ENCODE measurements around the gene MAEA.

Gene MAEA

GRCh38 chr4:1347410-1347864, 57.7 kb downstream of the MAEA start:
- peak; percentile 68 for DNase-seq (ENCODE audit: low read depth)
- peak overlapping the region; percentile 74 for H3K4me3 ChIP-seq (ENCODE audit: low read length)
- no peak for TF ChIP-seq CTCF (IDR thresholded peaks at IDR 0.05; ENCODE audit: insufficient read depth, low read depth, low read length, missing control alignments)

GRCh38 chr4:1348014-1348513, 58.4 kb downstream of the MAEA start:
- H3K4me3 ChIP-seq (ENCODE audit: low read length): peak overlapping the region; percentile 74
- no peak for DNase-seq (ENCODE audit: low read depth)
- TF ChIP-seq CTCF (IDR thresholded peaks at IDR 0.05; ENCODE audit: insufficient read depth, low read depth, low read length, missing control alignments): no peak

- no peak for DNase-seq (ENCODE audit: low read depth)
- no peak overlapping the region for H3K4me3 ChIP-seq (ENCODE audit: low read length)
- no peak for TF ChIP-seq CTCF (IDR thresholded peaks at IDR 0.05; ENCODE audit: insufficient read depth, low read depth, low read length, missing control alignments)
These were observed 59.1 kb downstream of the MAEA start for GRCh38 chr4:1348746-1349145.

- H3K4me3 ChIP-seq (ENCODE audit: low read length): no peak overlapping the region
- no peak for DNase-seq (ENCODE audit: low read depth)
- TF ChIP-seq CTCF (IDR thresholded peaks at IDR 0.05; ENCODE audit: insufficient read depth, low read depth, low read length, missing control alignments): no peak
These were observed 59.9 kb downstream of the MAEA start for GRCh38 chr4:1349359-1350168.

- DNase-seq (ENCODE audit: low read depth): no peak
- no peak overlapping the region for H3K4me3 ChIP-seq (ENCODE audit: low read length)
- no peak for TF ChIP-seq CTCF (IDR thresholded peaks at IDR 0.05; ENCODE audit: insufficient read depth, low read depth, low read length, missing control alignments)
These were observed 60.5 kb downstream of the MAEA start for GRCh38 chr4:1350169-1350520.

GRCh38 chr4:1351854-1352566, 62.3 kb downstream of the MAEA start:
- no peak overlapping the region for H3K4me3 ChIP-seq (ENCODE audit: low read length)
- peak; percentile 82 for DNase-seq (ENCODE audit: low read depth)
- TF ChIP-seq CTCF (IDR thresholded peaks at IDR 0.05; ENCODE audit: insufficient read depth, low read depth, low read length, missing control alignments): peak; percentile 96

All from epithelial cell of esophagus (primary cell).